HG02981 (cell line): Measurements from ENCODE around the gene ALOX15B.

Source experiments
- ATAC-seq: cut with Tn5 transposase; IDR thresholded peaks from one replicate; pipeline ENCODE4 v1.9.1; 2021; ENCODE audit warnings: mild to moderate bottlenecking, moderate library complexity; ENCODE audit not compliant: unreplicated experiment

ALOX15B gene

GRCh38 chr17:8032442-8032841 lies 6.4 kb upstream of the ALOX15B start:
- no peak for ATAC-seq

- ATAC-seq = no peak
Measured at GRCh38 chr17:8039611-8040168, 831 bp downstream of the ALOX15B start.

DNA sequence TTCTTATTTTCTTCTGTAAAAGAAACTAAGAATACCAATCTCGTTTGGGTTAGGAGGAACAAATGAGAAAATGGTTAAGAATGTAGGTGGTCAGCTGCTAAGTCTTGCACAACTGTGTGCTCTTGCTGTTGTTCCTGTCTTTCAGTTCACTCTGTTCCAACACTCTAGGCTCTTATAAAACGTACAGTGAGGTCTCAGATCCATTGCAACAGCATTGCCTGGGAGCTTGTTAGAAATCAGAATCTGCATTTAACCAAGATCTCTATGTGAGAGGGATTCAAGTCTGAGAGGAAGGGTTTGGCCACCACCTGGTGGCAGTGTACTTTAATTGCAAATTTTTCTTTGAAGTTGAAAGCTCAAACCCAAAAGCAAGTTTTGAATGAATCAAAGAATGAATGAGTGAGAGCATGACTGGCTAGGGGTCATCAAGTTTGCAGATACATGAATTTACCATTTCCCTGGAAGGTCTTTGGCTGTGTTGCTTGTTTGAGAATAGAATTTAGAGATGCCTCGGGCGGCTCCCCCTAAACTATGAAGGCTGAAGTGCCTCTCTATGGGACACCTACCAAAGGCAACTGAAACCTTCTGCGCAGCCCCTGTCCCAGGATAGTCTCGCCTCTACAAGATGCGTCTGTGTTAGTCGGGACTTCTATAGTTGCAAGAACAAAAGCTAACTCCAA lies 2.5 kb downstream of the ALOX15B start:
- no peak for ATAC-seq

- ATAC-seq = no peak
Measured at GRCh38 chr17:8041979-8042378, 3.1 kb downstream of the ALOX15B start.

- no peak for ATAC-seq
Measured at GRCh38 chr17:8044819-8045810, 6.3 kb downstream of the ALOX15B start.

DNA sequence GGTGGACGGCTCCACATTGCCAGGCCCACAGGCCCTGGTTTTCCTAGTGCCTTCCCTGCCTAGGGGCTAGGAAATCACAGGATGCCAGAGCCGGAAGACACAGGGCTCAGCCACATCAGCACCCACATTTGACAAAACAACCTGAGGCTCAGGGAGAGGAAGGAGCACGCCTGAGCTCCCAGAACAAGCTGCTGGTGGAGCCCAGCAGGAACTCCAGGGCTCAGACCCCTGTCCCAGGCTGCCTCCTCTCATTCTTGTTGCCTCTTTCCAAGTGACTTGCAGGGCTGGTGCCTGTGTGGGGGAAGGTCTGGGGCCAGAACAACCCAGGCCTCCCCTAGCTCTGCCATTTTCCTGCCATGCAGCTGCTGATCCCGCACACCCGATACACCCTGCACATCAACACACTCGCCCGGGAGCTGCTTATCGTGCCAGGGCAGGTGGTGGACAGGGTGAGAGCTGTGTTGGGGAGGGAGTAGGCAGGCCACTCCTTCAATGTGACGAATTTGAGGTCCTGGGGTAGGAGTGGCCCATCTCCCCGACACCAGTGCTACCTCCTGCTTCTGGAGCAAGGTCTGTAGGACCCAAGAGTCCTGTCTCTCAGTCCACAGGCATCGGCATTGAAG lies 7.6 kb downstream of the ALOX15B start:
- no peak for ATAC-seq

DNA sequence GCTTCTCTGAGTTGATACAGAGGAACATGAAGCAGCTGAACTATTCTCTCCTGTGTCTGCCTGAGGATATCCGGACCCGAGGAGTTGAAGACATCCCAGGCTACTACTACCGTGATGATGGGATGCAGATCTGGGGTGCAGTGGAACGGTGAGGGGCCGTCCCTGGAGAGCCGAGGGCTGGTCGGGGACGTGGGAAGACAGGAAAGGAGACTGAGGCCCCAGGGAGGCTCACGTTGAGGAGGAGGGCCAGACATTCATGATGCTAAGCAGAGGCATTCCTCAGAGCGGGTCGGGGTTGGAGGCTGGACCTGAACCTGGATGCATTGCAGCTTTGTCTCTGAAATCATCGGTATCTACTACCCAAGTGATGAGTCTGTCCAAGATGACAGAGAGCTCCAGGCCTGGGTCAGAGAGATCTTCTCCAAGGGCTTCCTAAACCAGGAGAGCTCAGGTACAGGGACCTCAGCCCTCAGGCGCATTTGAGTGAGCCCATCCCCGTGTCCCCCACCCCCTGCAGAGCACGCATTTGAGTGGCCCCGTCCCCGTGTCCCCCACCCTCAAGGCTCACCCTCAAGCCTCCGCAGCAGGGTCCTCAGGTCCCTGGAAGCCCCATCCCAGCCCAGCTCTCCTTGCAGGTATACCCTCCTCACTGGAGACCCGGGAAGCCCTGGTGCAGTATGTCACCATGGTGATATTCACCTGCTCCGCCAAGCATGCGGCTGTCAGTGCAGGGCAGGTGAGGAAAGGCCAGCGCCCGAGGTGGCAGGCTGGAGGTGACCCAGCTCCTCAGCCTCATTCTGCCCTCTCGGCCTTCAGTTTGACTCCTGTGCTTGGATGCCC lies 8.3 kb downstream of the ALOX15B start:
- ATAC-seq = no peak

DNA sequence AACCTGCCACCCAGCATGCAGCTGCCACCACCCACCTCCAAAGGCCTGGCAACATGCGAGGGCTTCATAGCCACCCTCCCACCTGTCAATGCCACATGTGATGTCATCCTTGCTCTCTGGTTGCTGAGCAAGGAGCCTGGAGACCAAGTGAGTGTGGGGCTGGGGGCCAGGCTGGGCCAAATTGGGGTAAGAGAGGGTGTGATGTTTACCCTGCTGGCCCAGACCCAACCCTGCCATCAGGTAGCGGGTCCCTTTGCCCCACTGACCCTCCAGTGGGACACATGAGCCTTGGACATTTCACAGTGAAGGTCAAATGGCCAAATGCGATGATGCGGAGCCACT lies 8.9 kb downstream of the ALOX15B start:
- ATAC-seq = no peak

DNA sequence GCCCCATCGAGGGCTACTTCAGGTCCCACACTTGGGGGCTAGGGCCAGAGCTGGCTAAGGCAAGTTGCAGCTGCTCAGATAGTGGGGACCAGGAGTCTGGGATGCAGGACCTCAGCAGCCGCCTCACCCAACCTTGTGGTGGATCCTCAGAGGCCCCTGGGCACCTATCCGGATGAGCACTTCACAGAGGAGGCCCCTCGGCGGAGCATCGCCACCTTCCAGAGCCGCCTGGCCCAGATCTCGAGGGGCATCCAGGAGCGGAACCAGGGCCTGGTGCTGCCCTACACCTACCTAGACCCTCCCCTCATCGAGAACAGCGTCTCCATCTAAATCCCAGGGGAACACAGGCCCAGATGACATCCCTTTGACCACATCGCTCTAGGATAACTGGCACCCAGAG lies 9.4 kb downstream of the ALOX15B start:
- ATAC-seq = no peak

DNA sequence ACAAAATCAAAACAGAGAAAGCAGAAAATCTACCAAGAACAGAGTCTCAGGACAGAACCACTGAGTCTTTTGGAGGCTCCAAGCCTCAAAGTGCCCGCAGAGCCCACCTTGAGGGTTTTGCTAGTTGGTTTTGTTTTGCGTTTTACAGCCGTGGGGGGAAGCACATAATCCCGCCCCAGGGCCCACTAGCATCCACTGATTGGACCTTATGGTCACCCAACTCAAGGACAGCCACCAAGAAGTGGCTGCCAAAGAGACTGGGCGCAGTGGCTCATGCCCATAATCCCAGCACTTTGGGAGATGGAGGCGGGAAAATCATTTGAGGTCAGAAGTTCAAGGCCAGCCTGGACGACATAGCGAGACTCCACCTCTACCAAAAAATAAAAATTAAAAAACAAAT lies 9.9 kb downstream of the ALOX15B start:
- ATAC-seq = no peak

DNA sequence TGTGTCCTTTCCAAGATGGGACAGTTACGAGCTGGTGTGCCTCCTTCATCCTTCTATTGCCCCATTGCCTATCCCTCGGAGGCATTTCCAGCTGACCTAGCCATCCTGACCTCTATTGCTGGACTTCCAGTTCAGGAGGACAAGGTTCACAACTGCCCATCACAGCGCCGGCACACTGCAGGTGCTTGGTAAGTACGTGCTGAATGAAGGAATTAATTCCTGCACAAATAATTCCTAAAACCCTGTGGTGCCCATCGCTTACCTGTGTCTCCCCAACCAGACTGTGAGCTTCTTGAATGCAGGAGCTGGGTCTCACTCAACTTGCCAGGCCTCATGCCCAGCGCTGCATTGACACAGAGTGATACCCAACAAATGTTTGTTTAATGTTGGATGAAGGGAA lies 13.0 kb downstream of the ALOX15B start:
- ATAC-seq = no peak

GRCh38 chr17:8052256-8053252 lies 13.7 kb downstream of the ALOX15B start:
- ATAC-seq = no peak

GRCh38 chr17:8053600-8053999 lies 14.7 kb downstream of the ALOX15B start:
- no peak for ATAC-seq

- no peak for ATAC-seq
Measured at GRCh38 chr17:8055851-8056231, 17.0 kb downstream of the ALOX15B start.

- no peak for ATAC-seq
Measured at GRCh38 chr17:8056232-8056975, 17.5 kb downstream of the ALOX15B start.

DNA sequence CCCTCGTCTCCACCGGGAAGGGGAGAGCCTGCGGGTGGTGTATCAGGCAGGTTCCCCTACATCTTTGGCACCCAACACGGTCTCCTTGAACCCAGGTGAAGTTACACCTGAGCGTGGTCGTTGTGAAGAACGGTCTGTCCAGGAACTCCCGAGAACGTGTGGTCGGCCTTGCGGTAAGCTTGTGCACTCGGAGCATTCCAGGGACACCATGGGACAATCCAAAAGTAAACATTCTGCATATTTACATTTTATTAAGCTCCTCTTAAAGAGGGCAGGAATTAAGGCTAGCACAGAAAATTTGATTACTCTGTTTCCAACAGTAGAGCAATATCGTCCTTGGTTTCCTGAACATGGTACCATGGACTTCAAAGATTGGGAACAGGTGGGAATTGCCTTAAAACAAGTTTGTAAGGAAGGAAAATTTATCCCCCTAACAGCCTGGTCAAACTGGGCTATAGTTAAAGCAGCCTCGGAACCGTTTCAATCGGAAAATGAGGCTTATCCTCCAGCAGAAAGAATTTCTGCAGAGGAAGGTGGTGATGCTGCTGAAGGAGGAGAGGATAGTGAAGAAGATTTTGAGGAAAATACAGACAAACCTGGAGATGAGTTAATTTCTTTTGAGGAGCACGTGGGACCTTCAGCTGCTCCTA lies 18.2 kb downstream of the ALOX15B start:
- no peak for ATAC-seq

DNA sequence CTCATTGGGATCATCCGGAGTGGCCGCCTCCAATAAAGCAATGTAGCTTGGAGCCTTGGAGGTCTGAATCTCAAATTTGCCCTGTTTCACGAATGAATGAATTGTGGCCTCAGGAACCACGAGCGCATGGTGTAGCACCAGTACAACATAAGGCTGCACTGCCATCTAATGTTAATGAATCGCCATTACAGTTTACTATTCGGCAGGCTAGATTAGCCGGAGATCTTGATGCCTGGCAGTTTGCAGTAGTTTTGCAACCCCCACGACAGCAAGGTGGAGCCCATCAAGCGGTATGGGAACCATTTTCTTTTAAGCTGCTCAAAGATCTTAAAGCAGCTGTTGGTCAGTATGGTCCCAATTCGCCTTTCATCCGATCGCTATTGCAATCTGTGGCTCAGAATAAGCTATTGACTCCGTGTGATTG lies 18.8 kb downstream of the ALOX15B start:
- ATAC-seq = no peak

DNA sequence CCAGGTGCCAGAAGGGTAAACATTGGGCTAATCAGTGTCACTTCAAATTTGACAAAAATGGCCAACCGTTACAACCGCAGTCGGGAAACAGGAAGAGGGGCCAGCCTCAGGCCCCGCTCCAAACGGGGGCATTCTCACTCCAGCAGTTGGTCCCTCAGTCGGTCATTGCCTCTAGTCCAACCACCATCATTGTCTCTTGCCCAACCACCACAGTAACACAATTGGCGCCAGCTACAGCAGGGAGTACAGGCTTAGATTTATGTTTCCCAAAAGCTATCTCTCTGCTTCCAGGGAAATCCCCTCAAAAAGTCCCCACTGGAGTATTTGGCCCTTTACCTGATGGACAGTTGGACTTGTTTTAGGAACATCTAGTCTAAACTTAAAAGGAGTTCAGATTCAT lies 20.3 kb downstream of the ALOX15B start:
- no peak for ATAC-seq
